ENCODE measurements around the gene KRTAP19-7.

- TF ChIP-seq, protein P1, sequence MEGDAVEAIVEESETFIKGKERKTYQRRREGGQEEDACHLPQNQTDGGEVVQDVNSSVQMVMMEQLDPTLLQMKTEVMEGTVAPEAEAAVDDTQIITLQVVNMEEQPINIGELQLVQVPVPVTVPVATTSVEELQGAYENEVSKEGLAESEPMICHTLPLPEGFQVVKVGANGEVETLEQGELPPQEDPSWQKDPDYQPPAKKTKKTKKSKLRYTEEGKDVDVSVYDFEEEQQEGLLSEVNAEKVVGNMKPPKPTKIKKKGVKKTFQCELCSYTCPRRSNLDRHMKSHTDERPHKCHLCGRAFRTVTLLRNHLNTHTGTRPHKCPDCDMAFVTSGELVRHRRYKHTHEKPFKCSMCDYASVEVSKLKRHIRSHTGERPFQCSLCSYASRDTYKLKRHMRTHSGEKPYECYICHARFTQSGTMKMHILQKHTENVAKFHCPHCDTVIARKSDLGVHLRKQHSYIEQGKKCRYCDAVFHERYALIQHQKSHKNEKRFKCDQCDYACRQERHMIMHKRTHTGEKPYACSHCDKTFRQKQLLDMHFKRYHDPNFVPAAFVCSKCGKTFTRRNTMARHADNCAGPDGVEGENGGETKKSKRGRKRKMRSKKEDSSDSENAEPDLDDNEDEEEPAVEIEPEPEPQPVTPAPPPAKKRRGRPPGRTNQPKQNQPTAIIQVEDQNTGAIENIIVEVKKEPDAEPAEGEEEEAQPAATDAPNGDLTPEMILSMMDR (optimal IDR thresholded peaks at IDR 0.05 in 1 of 3, IDR thresholded peaks at IDR 0.05 in 1 of 3, conservative IDR thresholded peaks at IDR 0.05 in 1 of 3; ENCODE audit: extremely low read depth in 1 of 3, insufficient read depth in 2 of 3, low read length in 3 of 3), result no peak
- TF ChIP-seq EZH2 (IDR thresholded peaks at IDR 0.05; ENCODE audit: low read length), result no peak
Observed at GRCh38 chr21:30518876-30519275, 42.2 kb downstream of the KRTAP19-7 start.

All from keratinocyte (primary cell).